B cell (primary cell): ENCODE results near the gene TAT.

Source experiments
- EZH2 ChIP-seq: IDR thresholded peaks from 2 replicates; pipeline ENCODE4 v1.6.1; 2012; ENCODE audit warnings: borderline replicate concordance, low read depth, mild to moderate bottlenecking, moderate library complexity, low read length; ENCODE audit not compliant: insufficient read depth, poor library complexity, severe bottlenecking
- TF ChIP-seq, protein P1 (sequence below): fragments of 200-600 bp; IDR thresholded peaks from one replicate; pipeline ENCODE4 v1.8.0; 2022; ENCODE audit warnings: antibody characterized with exemption, mild to moderate bottlenecking

DNA sequence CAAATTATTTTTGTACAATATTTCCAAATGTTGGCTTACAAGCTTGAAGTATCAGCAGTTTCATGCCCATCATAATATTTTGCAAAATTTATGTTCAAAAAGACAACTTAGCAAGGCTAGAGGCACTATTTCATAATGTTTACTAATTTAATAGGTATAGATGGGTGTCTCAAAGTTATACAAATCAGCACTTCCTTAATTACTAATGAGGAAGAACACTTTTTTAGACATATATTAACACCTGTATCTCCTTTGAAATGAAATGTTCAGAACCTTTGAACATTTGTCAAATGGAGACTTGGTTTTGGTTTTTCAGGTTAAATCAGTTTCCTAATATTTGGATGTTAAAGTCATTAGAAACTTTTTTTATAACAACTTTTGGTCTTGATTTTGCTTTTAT is 2.2 kb downstream of the TAT start:
- TF ChIP-seq, protein P1, sequence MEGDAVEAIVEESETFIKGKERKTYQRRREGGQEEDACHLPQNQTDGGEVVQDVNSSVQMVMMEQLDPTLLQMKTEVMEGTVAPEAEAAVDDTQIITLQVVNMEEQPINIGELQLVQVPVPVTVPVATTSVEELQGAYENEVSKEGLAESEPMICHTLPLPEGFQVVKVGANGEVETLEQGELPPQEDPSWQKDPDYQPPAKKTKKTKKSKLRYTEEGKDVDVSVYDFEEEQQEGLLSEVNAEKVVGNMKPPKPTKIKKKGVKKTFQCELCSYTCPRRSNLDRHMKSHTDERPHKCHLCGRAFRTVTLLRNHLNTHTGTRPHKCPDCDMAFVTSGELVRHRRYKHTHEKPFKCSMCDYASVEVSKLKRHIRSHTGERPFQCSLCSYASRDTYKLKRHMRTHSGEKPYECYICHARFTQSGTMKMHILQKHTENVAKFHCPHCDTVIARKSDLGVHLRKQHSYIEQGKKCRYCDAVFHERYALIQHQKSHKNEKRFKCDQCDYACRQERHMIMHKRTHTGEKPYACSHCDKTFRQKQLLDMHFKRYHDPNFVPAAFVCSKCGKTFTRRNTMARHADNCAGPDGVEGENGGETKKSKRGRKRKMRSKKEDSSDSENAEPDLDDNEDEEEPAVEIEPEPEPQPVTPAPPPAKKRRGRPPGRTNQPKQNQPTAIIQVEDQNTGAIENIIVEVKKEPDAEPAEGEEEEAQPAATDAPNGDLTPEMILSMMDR, result no peak
- no peak for TF ChIP-seq EZH2
